GM21390 (cell line): ENCODE results near the gene ZNF33A.
"Not testable (repeated sequence)": the region's sequence is repeated elsewhere in the genome, so short reads cannot be mapped to it uniquely, and the experiment has no call there.

ENCODE experiments used
- ATAC-seq: cut with Tn5 transposase; IDR thresholded peaks from one replicate; pipeline ENCODE4 v1.9.1; 2021; ENCODE audit not compliant: unreplicated experiment

The ZNF33A gene

DNA sequence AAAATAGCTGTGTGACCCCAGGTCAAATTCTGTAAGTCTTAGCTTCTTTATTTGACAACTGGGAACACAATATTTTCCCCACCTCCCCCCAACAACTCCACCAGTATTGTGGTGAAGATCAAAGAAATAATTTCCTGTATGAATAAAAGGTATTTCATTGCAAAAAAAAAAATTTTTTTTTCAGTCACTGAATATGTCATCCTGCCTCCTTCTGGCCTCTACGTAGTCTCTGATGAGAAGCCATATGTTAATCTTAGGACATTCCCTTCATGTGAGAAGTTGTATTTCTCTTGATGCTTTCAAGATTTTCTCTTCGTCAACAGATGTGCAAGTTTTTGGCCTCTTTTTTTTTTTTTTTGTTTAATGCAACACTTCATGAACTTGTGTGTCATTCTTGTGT is 33.0 kb downstream of the ZNF33A start:
- no peak for ATAC-seq

- ATAC-seq, result no peak
These were observed 34.7 kb downstream of the ZNF33A start for GRCh38 chr10:38045129-38045528.

DNA sequence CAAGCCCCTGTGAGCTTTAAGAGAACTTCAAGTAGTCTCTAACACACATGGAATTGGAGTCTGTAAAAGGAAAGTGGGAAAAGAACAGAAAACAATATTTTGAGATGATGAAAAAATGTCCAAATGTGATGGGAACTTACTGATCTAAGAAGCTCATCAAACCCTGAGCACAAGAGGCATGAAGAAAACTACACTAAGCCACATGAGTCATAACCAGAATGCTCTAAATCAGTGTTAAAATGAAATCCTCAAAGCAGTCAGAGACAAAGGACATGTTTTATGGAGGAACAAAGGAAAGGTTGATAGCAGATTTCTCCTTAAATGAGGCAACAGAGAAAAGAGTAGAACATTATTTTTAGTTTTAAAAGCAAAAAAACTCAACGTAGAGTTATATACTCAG is 37.2 kb downstream of the ZNF33A start:
- no peak for ATAC-seq

GRCh38 chr10:38050212-38050611 is 39.7 kb downstream of the ZNF33A start:
- no peak for ATAC-seq

GRCh38 chr10:38054361-38054797 is 43.9 kb downstream of the ZNF33A start:
- ATAC-seq, result no peak

DNA sequence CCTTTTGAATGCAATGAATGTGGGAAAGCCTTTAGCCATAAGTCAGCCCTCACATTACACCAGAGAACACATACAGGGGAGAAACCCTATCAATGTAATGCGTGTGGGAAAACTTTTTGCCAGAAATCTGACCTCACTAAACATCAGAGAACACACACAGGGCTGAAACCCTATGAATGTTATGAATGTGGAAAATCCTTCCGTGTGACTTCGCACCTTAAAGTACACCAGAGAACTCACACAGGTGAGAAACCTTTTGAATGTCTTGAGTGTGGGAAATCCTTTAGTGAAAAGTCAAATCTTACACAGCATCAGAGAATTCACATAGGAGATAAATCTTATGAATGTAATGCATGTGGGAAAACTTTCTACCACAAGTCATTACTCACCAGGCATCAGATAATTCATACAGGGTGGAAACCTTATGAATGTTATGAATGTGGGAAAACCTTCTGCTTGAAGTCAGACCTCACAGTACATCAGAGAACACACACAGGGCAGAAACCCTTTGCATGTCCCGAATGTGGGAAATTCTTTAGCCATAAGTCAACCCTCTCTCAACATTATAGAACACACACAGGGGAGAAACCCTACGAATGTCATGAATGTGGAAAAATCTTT is 44.9 kb downstream of the ZNF33A start:
- not testable (repeated sequence) for ATAC-seq

DNA sequence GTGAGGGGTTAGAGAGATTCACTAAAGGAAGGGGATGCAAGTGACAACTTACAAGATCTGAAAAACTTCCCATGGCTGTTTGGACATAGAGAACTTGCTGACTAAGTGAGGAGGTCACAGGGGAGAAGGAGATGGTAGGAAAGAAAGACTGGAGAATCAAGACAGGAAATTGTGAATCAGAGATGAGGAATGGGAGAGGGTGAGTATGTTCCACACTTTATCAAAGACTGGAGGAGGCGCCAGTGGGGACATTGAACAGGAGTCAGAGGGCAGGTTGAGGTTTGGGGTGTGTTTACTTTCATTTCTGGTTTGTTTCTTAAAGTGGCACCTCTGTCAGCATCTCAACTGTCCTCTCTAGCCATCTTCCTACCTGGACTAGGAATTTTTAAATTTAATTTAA is 59.2 kb downstream of the ZNF33A start:
- not testable (repeated sequence) for ATAC-seq

DNA sequence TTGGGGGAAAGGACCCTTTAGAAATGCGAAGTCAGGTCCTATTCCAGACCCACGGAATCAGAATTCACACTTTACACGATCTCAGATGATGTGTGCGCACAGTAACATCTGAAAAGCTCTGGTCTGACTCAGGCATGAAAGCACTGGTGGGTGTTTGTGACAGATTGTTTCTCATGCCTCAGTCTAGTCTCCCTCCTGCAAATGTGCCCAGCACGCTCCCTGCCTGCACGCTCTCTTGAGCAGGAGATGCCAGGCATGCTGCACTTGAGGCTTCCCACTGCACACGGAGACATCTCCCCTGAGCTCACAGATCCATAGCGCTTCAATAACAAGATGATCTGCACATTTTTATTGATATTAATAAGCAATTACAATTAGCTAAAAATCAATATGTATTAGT is 60.0 kb downstream of the ZNF33A start:
- ATAC-seq, result no peak

DNA sequence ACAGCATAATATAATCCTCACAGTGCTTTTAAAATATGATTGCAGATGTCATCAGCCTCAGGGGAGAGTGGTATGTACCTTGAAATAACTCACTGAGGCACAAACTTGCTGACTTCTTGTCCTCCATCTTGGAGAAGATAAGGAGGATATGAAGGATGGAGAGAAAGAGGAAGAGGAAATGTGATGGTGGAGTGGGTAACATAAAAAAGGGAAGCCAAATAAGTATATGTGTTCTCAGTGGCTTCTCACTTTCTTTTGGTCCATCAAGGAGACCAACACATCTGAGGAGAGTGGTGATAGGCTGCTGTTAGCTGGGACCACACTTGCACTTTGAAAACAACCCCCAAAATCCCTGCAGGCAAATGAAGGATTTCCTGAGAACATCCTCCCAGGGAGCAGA is 62.1 kb downstream of the ZNF33A start:
- no peak for ATAC-seq

- no peak for ATAC-seq
These were observed 66.2 kb downstream of the ZNF33A start for GRCh38 chr10:38076687-38077086.

GRCh38 chr10:38093318-38093717 is 82.8 kb downstream of the ZNF33A start:
- not testable (repeated sequence) for ATAC-seq

DNA sequence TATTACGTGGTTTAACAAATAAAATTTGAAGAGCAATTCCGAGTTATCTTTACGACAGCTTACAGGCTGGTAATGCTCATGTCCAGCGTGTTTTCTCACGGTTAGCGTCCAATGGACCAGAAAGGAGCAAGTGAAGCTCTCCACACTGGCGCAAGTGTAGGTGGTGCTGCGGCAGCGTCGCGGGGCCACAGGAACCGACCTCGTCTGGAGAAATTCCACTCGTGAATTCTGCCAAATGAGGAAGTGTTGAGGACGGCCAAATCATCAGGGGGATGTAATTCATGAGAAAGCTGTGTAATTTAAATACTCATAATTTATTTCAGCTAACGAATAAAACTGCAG is 83.3 kb downstream of the ZNF33A start:
- peak; percentile 38 for ATAC-seq

DNA sequence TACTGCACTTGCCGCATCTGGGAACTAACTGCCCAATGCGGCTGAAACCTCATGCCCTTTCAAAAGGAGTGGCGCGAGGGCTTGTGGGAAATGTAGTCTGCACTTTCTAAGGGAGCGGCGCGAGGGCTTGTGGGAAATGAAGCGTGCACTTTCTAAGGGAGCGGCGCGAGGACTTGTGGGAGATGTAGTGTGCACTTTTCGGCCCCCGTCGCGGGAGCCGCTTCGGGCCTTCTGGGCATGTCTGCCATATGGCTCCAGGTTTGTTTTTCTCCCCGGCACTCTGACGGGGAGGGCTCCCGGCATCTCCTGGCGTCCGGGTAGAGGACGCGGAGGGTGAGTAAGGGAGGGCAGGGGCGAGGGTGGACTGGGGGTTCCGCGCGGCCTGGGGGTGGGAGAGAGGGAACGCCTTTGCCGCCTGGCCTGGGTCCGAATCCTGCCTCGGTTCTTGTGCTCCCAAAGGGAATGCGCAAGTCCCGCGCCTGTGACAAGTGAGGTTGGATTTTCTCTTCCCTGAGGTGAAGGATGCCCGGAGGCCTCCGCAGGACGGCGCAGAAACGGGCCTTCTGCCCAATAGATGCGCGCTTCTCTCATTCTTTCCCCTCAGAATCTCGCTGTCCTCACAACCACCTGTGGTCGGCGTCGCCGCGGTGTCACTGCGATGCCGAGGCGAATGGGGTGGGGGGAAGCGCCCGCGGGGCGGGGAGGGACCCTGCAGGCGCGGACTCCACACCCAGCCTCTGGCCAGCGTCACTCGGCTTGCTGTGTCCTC is 83.9 kb downstream of the ZNF33A start, which contains the start of gene ZNF37A:
Gene ZNF37A (plus strand): TSS at position 180 of the 769 bp plus-strand sequence. CDS start 2,281 bp downstream, outside the sequence.
- peak; percentile 96 for ATAC-seq

DNA sequence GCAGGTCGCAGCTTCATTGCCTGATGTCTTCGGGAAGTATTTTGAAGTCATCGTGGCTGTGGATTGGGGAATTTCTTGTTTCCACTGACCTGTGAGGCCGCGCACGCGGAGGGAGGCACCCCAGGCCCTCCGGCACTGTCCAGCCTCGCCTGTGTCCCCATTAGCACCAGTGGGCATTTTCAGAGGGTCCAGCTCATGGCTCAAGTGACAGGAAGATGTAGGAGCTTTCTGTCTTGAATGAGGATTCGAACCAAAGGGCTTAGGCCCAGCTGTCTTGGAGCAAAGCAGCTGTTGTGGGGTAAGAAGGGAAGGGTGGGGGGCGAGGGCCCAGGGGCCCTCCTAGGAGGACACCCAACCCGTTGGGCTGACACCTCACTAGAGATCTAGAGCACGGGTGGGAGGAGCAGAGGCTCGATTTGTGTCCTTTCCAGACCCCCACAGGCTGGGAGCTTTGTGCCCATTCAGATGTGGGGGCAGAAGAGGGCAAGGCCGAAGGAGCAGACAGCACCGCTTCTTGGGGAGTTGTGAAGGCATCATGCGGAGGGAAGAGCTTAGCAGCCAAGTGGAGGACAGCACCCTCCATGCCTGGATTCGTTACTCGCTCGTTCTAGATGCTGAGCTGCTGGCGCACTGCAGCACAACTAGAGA is 84.6 kb downstream of the ZNF33A start:
- ATAC-seq, result no peak

- ATAC-seq, result no peak
These were observed 92.4 kb downstream of the ZNF33A start for GRCh38 chr10:38102880-38103279.

- no peak for ATAC-seq
These were observed 93.3 kb downstream of the ZNF33A start for GRCh38 chr10:38103756-38104155.

- ATAC-seq, result no peak
These were observed 101.7 kb downstream of the ZNF33A start for GRCh38 chr10:38112159-38112558.
